H9 (cell line): ENCODE measurements around the gene PPP1R13L. TPM values are rescaled to one million over a fixed set of nuclear protein-coding genes. Genes with fewer than 3 reads are reported as not detected.

Source experiments
- DNase-seq: peaks from one replicate; pipeline ENCODE4 v3.0.0-alpha.2; 2017
- H2AFZ ChIP-seq: one replicate; pipeline ENCODE4 v1.6.1; 2013; ENCODE audit warnings: mild to moderate bottlenecking, low read length, control low read depth, moderate library complexity
- H2AK5ac ChIP-seq: 2 replicates; pipeline ENCODE4 v1.6.1; 2013; ENCODE audit warnings: low read length, control low read depth, mixed read lengths; ENCODE audit not compliant: insufficient read length
- H2BK120ac ChIP-seq: one replicate; pipeline ENCODE4 v1.6.1; 2013; ENCODE audit warnings: low read depth, mild to moderate bottlenecking, low read length, control low read depth, inconsistent platforms; ENCODE audit not compliant: poor library complexity, severe bottlenecking
- H2BK12ac ChIP-seq: 2 replicates; pipeline ENCODE4 v1.6.1; 2013; ENCODE audit warnings: low read length, control low read depth, mixed read lengths, low read depth; ENCODE audit not compliant: insufficient read length
- H2BK15ac ChIP-seq: 2 replicates; pipeline ENCODE4 v1.6.1; 2013; ENCODE audit warnings: low read depth, low read length, control low read depth
- H2BK20ac ChIP-seq: one replicate; pipeline ENCODE4 v1.6.1; 2013; ENCODE audit warnings: low read depth, mild to moderate bottlenecking, low read length, control low read depth, inconsistent platforms; ENCODE audit not compliant: poor library complexity, severe bottlenecking
- H2BK5ac ChIP-seq: 2 replicates; pipeline ENCODE4 v1.6.1; 2013; ENCODE audit warnings: low read length, control low read depth, mixed read lengths; ENCODE audit not compliant: insufficient read length
- H3K14ac ChIP-seq: 2 replicates; pipeline ENCODE4 v1.6.1; 2013; ENCODE audit warnings: low read length, control low read depth; ENCODE audit not compliant: insufficient read depth
- H3K18ac ChIP-seq: 2 replicates; pipeline ENCODE4 v1.6.1; 2013; ENCODE audit warnings: low read depth, mild to moderate bottlenecking, mixed read lengths, low read length, control low read depth; ENCODE audit not compliant: insufficient read length
- H3K23ac ChIP-seq: 2 replicates; pipeline ENCODE4 v1.6.1; 2013; ENCODE audit warnings: low read length, control low read depth, mixed read lengths, low read depth; ENCODE audit not compliant: insufficient read length
- H3K23me2 ChIP-seq: 2 replicates; pipeline ENCODE4 v1.6.1; 2013; ENCODE audit warnings: low read depth, mild to moderate bottlenecking, mixed read lengths, low read length, control low read depth; ENCODE audit not compliant: insufficient read length, poor library complexity, severe bottlenecking
- H3K27ac ChIP-seq: 2 replicates; pipeline ENCODE4 v1.5.1; 2013; ENCODE audit warnings: low read length, control low read depth, mixed read lengths, low read depth; ENCODE audit not compliant: insufficient read length
- H3K27me3 ChIP-seq: 2 replicates; pipeline ENCODE4 v1.6.1; 2013; ENCODE audit warnings: low read length, control low read depth, inconsistent platforms; ENCODE audit not compliant: insufficient read depth
- H3K4ac ChIP-seq: 2 replicates; pipeline ENCODE4 v1.6.1; 2013; ENCODE audit warnings: low read depth, mild to moderate bottlenecking, control low read depth, inconsistent platforms, low read length, moderate library complexity
- H3K4me1 ChIP-seq: 2 replicates; pipeline ENCODE4 v1.6.1; 2013; ENCODE audit warnings: low read length, control low read depth, inconsistent platforms; ENCODE audit not compliant: insufficient read depth
- H3K4me2 ChIP-seq: 2 replicates; pipeline ENCODE4 v1.6.1; 2013; ENCODE audit warnings: low read length, control low read depth, mixed read lengths; ENCODE audit not compliant: insufficient read length, insufficient read depth
- H3K56ac ChIP-seq: 2 replicates; pipeline ENCODE4 v1.6.1; 2013; ENCODE audit warnings: low read depth, mild to moderate bottlenecking, mixed read lengths, low read length, control low read depth; ENCODE audit not compliant: insufficient read length
- H3K79me1 ChIP-seq: 2 replicates; pipeline ENCODE4 v1.6.1; 2013; ENCODE audit warnings: low read depth, mild to moderate bottlenecking, moderate library complexity, low read length, control low read depth, inconsistent platforms; ENCODE audit not compliant: insufficient read depth, poor library complexity, severe bottlenecking
- H3K79me2 ChIP-seq: 2 replicates; pipeline ENCODE4 v1.6.1; 2013; ENCODE audit warnings: low read length, control low read depth, inconsistent platforms; ENCODE audit not compliant: insufficient read depth
- H3K9ac ChIP-seq: 2 replicates; pipeline ENCODE4 v1.6.1; 2013; ENCODE audit warnings: low read length, control low read depth, mixed read lengths; ENCODE audit not compliant: insufficient read length; ENCODE audit errors: extremely low read depth
- H3K9me3 ChIP-seq: one replicate; pipeline ENCODE4 v1.6.1; 2013; ENCODE audit warnings: low read depth, low read length, inconsistent platforms; ENCODE audit not compliant: control insufficient read depth
- H3T11ph ChIP-seq: one replicate; pipeline ENCODE4 v1.6.1; 2013; ENCODE audit warnings: mild to moderate bottlenecking, low read length, control low read depth, inconsistent platforms
- H4K20me1 ChIP-seq: one replicate; pipeline ENCODE4 v1.6.1; 2013; ENCODE audit not compliant: control insufficient read depth, insufficient read length, insufficient read depth
- H4K5ac ChIP-seq: 2 replicates; pipeline ENCODE4 v1.6.1; 2013; ENCODE audit warnings: low read depth, mild to moderate bottlenecking, mixed read lengths, low read length, control low read depth; ENCODE audit not compliant: insufficient read length
- H4K8ac ChIP-seq: replicated peaks from 2 replicates; pipeline ENCODE4 v1.6.1; 2013; ENCODE audit warnings: low read length, control low read depth, mixed read lengths, low read depth; ENCODE audit not compliant: insufficient read length
- H4K91ac ChIP-seq: 2 replicates; pipeline ENCODE4 v1.6.1; 2013; ENCODE audit warnings: low read depth, mild to moderate bottlenecking, moderate library complexity, mixed read lengths, low read length, control low read depth; ENCODE audit not compliant: insufficient read length
- H3K27ac Mint-ChIP-seq, 3 experiments: 2 replicates in 2 of 3; 3 replicates in 1 of 3; pipeline ENCODE4 v1.8.0; 2020 to 2021; ENCODE audit warnings: mixed read lengths in 3 of 3, mild to moderate bottlenecking in 1 of 3, moderate library complexity in 1 of 3
- H3K27me3 Mint-ChIP-seq: 2 replicates; pipeline ENCODE4 v1.8.0; 2021; ENCODE audit warnings: low read depth, mild to moderate bottlenecking, moderate library complexity, mixed read lengths
- H3K36me3 Mint-ChIP-seq, 3 experiments: 2 replicates in 2 of 3; 3 replicates in 1 of 3; pipeline ENCODE4 v1.8.0; 2020 to 2021; ENCODE audit warnings: low read depth in 3 of 3, mixed read lengths in 3 of 3; ENCODE audit not compliant: insufficient read depth in 1 of 3
- H3K4me1 Mint-ChIP-seq, 2 experiments: 2 replicates each; pipeline ENCODE4 v1.8.0; 2020; ENCODE audit warnings: mixed read lengths in 2 of 2
- H3K4me3 Mint-ChIP-seq, 2 experiments: 2 replicates in 1 of 2; 3 replicates in 1 of 2; pipeline ENCODE4 v1.8.0; 2020 to 2021; ENCODE audit warnings: mild to moderate bottlenecking in 2 of 2, mixed read lengths in 2 of 2, moderate library complexity in 1 of 2
- H3K9me3 Mint-ChIP-seq, 2 experiments: 2 replicates in 1 of 2; 3 replicates in 1 of 2; pipeline ENCODE4 v1.8.0; 2020; ENCODE audit warnings: mild to moderate bottlenecking in 2 of 2, mixed read lengths in 2 of 2, moderate library complexity in 1 of 2
- WGBS: extraction: QIAGEN DNeasy Blood & Tissue Kit; methylation state at CpG from one replicate; pipeline ENCODE4 v1.1.7; 2013; ENCODE audit warnings: missing lambda C conversion rate, low lambda C conversion rate, mixed read lengths; ENCODE audit not compliant: insufficient read length; ENCODE audit errors: extremely low coverage; 5-methylcytosine and 5-hydroxymethylcytosine counted together
- total RNA-seq: library from RNA; stranded (reverse); gene quantifications from 2 replicates; pipeline ENCODE4 v1.2.1, GENCODE V29; 2021
- TF ChIP-seq, protein P1 (sequence below): fragments of 200-600 bp; sonication (generic); conservative IDR thresholded peaks from 3 replicates; pipeline ENCODE4 v1.8.0; 2021; ENCODE audit warnings: antibody characterized with exemption, mild to moderate bottlenecking

The PPP1R13L gene
- total RNA-seq, 1 experiment from 2014 or later, result 42.6 TPM

DNA sequence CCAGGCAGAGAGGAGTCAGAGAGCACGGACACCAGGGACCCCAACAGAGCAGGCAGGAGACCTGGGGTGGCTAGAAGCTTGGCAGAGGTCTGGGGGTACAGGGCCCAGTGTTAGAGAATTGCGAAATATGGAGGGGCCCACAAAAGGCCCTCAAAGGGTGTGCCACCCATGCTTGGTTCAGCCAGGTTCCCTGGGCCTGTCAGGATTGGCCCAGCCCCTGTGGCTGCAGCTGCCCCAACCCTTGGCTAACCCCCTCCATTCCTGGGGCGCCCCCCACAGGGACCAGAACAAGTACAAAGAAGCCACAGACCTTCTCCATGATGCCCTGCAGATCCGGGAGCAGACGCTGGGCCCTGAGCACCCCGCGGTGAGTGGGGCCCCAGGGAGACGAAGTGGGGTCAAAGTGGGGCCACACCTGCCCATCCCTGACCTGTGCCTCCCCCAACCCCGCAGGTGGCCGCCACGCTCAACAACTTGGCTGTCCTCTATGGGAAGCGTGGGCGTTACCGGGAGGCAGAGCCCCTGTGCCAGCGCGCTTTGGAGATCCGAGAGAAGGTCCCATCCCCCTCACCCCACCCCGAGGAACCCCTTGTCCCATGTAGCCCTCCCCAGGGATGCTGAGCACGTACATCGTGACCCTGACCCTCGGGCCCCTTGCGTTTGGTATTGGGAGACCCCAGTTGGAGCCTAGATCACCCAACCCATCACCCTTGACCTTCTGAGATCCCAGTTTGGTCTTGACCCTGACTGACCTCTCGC, 56.3 kb downstream of the PPP1R13L start:
- Histone ChIP-seq H3K9me3 (no peaks in the 10 kb centered on the region), H4K91ac (no peak overlapping the region), H2AK5ac (no peak overlapping the region), H3K79me2 (no peaks in the 10 kb centered on the region), H2BK20ac (no peak overlapping the region), H3K4ac (no peak overlapping the region), H3K4me1 (no peaks in the 10 kb centered on the region), H4K20me1 (peaks cover 2% of the 10 kb centered on the region), H2BK120ac (no peak overlapping the region), H3K14ac (no peak overlapping the region), H2BK15ac (no peak overlapping the region), H4K5ac (no peak overlapping the region), H3K56ac (no peak overlapping the region), H3K23me2 (no peaks in the 10 kb centered on the region), H2BK5ac (no peak overlapping the region), H4K8ac (no peak overlapping the region), H3K27me3 (no peaks in the 10 kb centered on the region), H3K27ac (no peak overlapping the region), H3K4me2 (no peak overlapping the region), H3K23ac (no peak overlapping the region), H2AFZ (no peak overlapping the region), H3K79me1 (no peaks in the 10 kb centered on the region), H2BK12ac (no peak overlapping the region), H3K9ac (no peak overlapping the region), H3K18ac (no peak overlapping the region), H3T11ph (no peak overlapping the region)
- Mint-ChIP-seq H3K4me1 (peaks cover 8 to 20% of the 10 kb centered on the region in 2 experiments; a peak in 3 of 4 replicates), H3K36me3 (peaks cover 21 to 46% (median 40%) of the 10 kb centered on the region in 3 experiments; a peak in 6 of 7 replicates), H3K27me3 (peaks cover 2% of the 10 kb centered on the region), H3K27ac (peak overlapping the region in 1 of 3 experiments; percentile 37; a peak in 1 of 7 replicates), H3K4me3 (peak overlapping the region in 1 of 2 experiments; percentile 39; a peak in 2 of 5 replicates), H3K9me3 (no peaks in the 10 kb centered on the region)
- DNase-seq, result no peak
- no CpG with 5 or more reads among the region's 23 CpGs for WGBS
- TF ChIP-seq, protein P1, sequence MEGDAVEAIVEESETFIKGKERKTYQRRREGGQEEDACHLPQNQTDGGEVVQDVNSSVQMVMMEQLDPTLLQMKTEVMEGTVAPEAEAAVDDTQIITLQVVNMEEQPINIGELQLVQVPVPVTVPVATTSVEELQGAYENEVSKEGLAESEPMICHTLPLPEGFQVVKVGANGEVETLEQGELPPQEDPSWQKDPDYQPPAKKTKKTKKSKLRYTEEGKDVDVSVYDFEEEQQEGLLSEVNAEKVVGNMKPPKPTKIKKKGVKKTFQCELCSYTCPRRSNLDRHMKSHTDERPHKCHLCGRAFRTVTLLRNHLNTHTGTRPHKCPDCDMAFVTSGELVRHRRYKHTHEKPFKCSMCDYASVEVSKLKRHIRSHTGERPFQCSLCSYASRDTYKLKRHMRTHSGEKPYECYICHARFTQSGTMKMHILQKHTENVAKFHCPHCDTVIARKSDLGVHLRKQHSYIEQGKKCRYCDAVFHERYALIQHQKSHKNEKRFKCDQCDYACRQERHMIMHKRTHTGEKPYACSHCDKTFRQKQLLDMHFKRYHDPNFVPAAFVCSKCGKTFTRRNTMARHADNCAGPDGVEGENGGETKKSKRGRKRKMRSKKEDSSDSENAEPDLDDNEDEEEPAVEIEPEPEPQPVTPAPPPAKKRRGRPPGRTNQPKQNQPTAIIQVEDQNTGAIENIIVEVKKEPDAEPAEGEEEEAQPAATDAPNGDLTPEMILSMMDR, result no peak
